Measurements from ENCODE around the gene TGFA.

Gene TGFA

GRCh38 chr2:70463581-70463980 is 90.0 kb downstream of the TGFA start:
- DNase-seq (ENCODE audit: low read depth in 2 of 2): no peak

GRCh38 chr2:70461981-70462876 is 91.4 kb downstream of the TGFA start:
- DNase-seq (ENCODE audit: low read depth in 2 of 2): no peak

DNA sequence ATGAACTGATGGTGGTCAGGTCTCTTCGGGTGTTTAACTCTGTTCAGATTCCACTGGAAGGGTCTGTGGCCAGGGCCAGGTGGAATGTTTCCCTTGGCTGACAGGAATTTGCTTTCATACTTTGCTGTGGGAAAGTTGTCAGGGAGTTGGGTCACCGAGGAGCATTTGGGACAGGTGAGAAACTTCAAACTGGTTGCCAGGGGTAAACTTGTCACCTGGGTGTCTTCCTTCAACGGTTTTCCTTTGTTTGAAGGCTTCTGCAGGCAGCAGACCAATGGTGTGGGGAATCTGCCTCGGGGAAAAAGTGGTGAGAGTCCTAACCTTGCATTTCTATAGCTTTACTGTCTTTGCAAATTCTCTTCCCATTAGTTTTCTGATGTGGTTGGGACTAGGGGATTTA is 92.2 kb downstream of the TGFA start:
- no peak for DNase-seq (ENCODE audit: low read depth in 2 of 2)

DNA sequence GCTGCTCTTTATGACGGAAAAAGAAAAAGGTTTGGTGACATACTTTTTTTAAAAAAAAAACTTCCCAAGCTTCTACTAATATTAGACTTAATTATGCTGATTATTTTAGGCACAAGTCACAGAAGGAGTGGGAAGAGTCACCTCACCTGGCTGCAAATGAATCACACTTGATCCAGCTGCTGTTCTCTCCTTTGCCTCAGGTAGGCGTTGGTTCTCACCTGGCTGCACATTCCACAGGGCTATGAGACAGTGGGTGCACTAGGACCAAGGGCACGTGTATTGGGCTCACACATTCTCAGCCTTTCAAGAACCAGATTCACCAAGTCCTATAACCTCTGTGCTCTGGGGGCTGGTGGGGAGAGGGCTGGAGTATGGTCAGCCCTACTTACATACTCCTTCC is 93.3 kb downstream of the TGFA start:
- DNase-seq (ENCODE audit: low read depth in 2 of 2): no peak

DNA sequence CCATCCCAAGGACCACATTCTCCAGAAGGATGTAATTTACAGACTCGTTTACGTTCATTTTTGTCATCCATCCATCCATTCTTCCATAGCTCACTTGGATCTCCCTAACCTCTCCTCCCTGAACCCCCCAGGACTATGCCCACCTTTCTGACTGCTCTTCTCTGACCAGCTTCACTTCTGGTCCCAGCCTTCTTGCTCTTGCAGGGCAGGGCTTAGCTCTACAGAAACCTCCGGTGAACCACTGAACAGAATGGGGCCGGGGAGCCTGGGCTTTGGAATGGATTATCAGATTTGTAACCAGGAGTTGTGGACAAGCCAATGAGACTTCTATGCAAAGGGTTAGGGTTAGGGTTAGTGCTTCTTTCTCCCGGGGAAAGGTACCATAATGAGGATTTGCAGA is 95.0 kb downstream of the TGFA start:
- no peak for DNase-seq (ENCODE audit: low read depth in 2 of 2)

DNA sequence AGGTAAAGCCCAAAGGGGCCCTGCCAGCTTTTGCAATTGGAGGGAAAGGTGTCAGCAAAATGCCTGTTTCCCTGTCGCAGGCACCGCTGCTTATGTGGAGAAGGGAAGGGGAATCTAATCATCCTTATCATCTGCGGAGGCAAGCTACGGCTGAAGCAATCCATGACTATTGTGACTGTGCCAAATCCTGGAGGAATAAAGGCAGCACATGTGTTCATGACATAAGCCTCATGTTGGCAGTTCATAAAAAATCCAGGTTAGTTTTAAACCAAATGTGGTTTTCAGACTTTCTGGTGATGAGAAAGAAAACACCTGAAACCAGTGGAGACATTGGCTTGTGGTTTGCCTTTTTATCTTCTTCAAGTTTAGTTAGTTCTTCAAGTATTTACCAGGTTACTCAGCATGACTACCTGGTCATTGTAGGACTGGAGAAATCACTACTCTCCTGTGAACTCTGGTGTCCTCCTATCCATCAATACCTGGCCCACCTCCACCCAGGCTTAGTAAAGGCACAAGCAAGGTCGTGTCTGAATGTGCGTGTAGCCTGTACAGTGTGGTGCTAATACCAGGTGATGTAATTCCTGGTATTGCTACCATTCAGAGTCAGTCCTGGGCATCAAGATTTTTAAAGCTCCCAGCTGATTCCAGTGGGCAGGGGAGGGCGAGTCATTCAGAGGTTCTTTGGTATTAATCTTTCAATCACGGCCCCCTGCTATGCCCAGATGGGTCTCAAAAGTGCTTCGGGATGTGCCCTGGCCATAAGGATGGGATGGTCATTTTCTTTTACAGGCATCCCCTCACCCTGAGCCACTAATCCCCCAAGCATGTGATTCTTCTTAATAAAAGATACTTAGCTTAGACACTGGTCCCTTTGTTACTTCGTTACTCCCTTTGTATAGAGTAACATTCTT is 96.8 kb downstream of the TGFA start:
- no peak for DNase-seq (ENCODE audit: low read depth in 2 of 2)

GRCh38 chr2:70454936-70455544 is 98.6 kb downstream of the TGFA start:
- DNase-seq (ENCODE audit: low read depth in 2 of 2): no peak

DNA sequence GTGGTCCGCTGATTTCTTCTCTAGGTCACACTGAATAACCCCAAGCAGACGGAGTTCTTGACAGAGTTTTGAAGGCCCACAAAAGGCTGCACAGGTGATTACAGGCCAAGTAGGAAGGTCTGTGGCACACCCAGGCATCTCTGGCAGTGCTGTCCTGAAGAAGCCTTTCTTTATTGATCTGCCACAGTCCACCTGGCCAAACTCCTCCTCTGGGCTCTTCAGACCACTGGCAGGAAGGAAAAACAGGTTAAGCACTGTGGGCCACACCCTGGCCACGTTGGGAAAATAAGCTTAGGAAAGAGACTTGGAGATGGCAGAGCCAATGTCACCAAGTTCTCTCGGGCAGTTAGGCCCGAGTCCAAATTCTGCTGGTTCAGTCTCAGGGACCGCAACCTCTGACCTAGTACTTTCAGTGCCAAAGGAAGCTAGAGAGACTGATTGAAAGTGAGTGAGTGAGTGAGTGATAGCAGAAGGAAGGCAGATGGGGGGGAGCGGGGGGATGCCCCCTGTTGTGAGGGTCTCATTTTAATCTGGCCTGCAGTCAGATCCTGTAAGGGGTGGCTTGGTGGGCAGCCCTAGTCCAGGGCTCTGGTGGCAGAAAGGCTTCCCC is 102.9 kb downstream of the TGFA start:
- DNase-seq (ENCODE audit: low read depth in 2 of 2): no peak

DNA sequence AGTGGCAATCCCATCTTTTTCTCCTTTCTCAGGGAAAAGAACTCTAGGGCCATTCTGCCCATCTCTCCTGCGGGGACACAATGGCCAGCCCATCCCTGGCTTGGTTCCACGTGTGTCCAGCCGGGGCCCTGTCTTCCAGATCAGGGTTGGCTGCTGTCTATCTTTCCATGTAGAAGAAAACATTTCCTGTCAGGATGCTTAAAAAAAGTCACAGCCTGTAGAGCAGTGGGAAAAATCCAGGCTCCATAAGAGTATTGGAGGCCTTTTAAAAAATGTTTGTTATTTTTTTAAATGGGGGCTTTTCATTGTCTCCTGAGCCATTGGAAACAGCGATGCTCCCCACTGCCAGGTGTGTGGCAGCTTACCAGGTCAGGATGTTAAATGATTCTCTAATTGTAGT is 105.6 kb downstream of the TGFA start:
- no peak for DNase-seq (ENCODE audit: low read depth in 2 of 2)

- DNase-seq (ENCODE audit: low read depth in 2 of 2): no peak
Measured at GRCh38 chr2:70443726-70444125, 109.9 kb downstream of the TGFA start.

GRCh38 chr2:70443078-70443465 is 110.6 kb downstream of the TGFA start:
- no peak for DNase-seq (ENCODE audit: low read depth in 2 of 2)

DNA sequence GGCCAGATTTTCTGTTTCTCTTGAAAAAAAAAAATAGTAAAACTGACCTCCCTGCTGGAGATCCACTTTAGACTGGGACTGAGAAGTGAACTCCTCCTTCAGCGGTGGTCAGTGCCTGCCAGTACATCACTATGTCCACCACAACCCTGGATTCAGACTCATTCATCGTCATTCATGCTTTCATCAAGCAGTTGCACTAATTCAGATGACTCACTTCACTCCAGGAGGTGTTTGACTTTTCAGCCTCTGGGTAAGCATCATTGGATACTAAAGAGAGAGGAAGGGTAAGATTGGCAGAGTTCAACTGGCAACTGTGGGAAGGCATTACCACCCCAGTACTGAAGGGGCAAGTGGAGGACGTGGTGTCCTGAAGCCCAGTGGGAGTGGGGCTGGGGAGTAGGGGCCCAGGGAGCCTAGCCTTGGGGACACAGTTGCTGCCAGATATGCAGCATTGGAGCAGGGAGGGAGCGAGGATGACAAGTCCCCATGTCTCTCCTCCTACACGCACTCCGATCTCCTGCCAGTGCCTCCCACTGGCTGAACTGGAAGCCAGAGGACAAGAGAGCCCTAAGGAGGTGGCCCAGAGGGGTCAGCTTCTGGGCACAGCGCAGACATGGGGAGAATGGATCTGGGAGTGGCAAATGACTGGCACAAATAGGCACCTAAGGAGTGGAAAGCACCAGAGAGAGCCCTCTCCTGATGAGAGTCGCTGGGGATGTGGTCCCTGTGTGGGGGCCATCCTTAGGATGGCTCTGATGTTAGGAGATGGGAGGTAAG is 111.1 kb downstream of the TGFA start:
- DNase-seq (ENCODE audit: low read depth in 2 of 2): no peak

GRCh38 chr2:70440621-70441020 is 113.0 kb downstream of the TGFA start:
- no peak for DNase-seq (ENCODE audit: low read depth in 2 of 2)

DNA sequence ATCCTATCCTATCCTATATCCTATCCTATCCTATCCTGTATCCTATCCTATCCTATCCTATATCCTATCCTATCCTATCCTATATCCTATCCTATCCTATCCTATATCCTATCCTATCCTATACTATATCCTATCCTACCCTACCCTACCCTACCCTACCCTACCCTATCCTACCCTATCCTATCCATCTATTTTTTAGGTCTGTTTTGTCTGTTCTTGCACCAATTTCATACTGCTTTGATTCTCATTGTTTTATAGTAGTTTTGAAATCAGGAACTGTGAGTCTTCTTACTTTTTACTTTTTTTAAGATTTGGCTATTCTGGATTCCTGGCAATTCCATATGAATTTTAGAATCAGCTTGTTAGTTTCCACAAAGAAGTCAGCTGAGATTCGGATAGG is 118.5 kb downstream of the TGFA start:
- DNase-seq (ENCODE audit: low read depth in 2 of 2): no peak

GRCh38 chr2:70433315-70433714 is 120.3 kb downstream of the TGFA start:
- no peak for DNase-seq (ENCODE audit: low read depth in 2 of 2)

DNA sequence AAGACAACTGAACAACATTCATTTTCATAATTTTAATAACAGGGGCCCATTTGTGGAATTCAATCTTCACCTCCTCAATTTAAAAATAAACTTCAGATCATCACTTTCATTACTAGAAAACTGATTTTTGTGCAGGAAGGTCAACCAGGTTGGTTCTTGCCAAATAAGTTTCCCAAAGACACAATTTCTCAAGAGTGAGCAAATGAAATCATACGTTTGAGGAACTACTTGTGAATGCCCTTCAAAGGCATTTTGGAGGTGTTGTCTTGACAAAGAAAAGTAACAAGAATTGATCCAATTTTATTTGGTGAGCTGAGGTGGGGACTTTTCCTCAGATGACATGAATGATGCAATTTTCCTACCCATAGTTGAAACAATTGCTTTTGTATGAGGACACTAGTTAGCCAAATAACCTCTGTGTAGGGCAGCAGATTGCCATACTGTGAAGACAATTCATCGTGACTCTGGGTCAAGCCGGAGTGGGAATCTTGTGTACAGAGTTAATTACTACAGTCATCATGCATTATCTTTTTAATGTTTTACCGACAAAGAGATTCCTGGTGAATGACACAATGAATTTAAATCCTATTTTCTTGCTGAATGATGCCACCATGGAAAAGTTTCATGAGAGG is 121.8 kb downstream of the TGFA start:
- no peak for DNase-seq (ENCODE audit: low read depth in 2 of 2)

- DNase-seq (ENCODE audit: low read depth in 2 of 2): no peak
Measured at GRCh38 chr2:70426341-70426740, 127.3 kb downstream of the TGFA start.

GRCh38 chr2:70425682-70426301 is 127.8 kb downstream of the TGFA start:
- DNase-seq (ENCODE audit: low read depth in 2 of 2): no peak

DNA sequence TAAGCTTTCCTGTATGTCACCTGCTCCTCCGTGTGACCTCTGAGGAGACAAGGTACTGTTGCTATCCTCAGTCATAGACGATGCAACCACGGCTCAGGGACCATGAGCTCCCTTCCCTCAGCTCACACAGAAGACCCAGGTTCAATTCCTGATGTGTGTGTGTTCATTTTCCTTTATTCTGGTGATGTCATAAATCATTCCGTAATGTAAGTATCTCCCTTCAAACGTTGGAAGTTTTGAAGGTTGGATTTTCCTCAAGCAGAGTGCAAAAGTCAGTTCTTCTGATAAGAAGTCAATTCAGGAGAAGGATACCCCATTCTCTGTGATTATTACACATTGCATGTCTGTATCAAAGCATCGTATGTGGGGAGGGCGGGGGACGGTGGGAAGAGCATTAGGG is 132.9 kb downstream of the TGFA start:
- no peak for DNase-seq (ENCODE audit: low read depth in 2 of 2)

DNA sequence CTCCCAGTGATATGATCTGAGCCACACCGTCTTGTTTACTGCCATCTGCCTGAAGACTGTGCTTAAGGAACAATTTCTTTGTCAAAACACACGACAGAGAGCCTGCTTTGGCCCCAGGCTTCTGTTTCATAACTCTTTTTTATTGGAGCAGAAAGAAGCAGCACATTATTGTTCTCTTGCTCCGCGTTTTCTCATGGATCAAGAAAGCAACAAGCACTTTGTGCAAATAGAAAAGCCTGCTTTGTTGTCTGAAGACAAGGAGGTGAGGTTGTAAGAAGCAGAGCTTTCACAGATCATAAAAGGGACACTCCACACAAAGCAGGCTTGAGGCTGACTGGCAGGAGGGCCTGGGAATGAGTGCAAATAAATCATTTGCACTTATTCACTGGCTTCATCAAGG is 133.5 kb downstream of the TGFA start:
- no peak for DNase-seq (ENCODE audit: low read depth in 2 of 2)
